ENCODE data around the gene GABPA. TPM values are rescaled to one million over a fixed set of nuclear protein-coding genes. Genes with fewer than 3 reads are reported as not detected.
A peak's percentile ranks its signal among the peaks of the same experiment; 100 is the strongest.

The GABPA gene
- total RNA-seq, 2 donors from 2014 or later: 14.9 to 35.9 TPM

- no peak overlapping the region for H3K27ac ChIP-seq
- H3K27me3 ChIP-seq (replicated peaks; ENCODE audit: insufficient read depth): no peaks in the 10 kb centered on the region
- H3K9me3 ChIP-seq: no peaks in the 10 kb centered on the region
- DNase-seq (ENCODE audit: low spot score) (no peak), ATAC-seq (ENCODE audit: insufficient number of reproducible peaks, low FRiP score, low read depth) (peak; percentile 6)
- no peak for TF ChIP-seq CTCF (IDR thresholded peaks at IDR 0.05)
- H3K4me3 ChIP-seq: no peak overlapping the region
- H3K4me1 ChIP-seq (ENCODE audit: control insufficient read depth in 1 of 2, low read depth in 2 of 2): no peaks in the 10 kb centered on the region
- H3K36me3 ChIP-seq: peaks cover 3% of the 10 kb centered on the region
These were observed 17.2 kb upstream of the GABPA start for GRCh38 chr21:25717491-25718147.

GRCh38 chr21:25721987-25722386 is 12.8 kb upstream of the GABPA start:
- no peaks in the 10 kb centered on the region for H3K9me3 ChIP-seq
- TF ChIP-seq CTCF (IDR thresholded peaks at IDR 0.05): no peak
- no peaks in the 10 kb centered on the region for H3K4me1 ChIP-seq (ENCODE audit: control insufficient read depth in 1 of 2, low read depth in 2 of 2)
- H3K27me3 ChIP-seq (replicated peaks; ENCODE audit: insufficient read depth): no peaks in the 10 kb centered on the region
- H3K27ac ChIP-seq: no peak overlapping the region
- ATAC-seq (ENCODE audit: insufficient number of reproducible peaks, low FRiP score, low read depth) (no peak), DNase-seq (ENCODE audit: low spot score) (no peak)
- peaks cover 23% of the 10 kb centered on the region for H3K36me3 ChIP-seq
- H3K4me3 ChIP-seq: no peak overlapping the region

GRCh38 chr21:25722631-25723030 is 12.1 kb upstream of the GABPA start:
- H3K27ac ChIP-seq: no peak overlapping the region
- no peak for TF ChIP-seq CTCF (IDR thresholded peaks at IDR 0.05)

GRCh38 chr21:25732091-25732760 is 2.5 kb upstream of the GABPA start:
- Histone ChIP-seq H3K27me3 (replicated peaks; ENCODE audit: insufficient read depth) (no peaks in the 10 kb centered on the region), H3K4me1 (ENCODE audit: control insufficient read depth in 1 of 2, low read depth in 2 of 2) (peaks cover 20 to 33% of the 10 kb centered on the region in 2 donors), H3K9me3 (no peaks in the 10 kb centered on the region), H3K36me3 (peaks cover 26% of the 10 kb centered on the region), H3K4me3 (no peak overlapping the region), H3K27ac (no peak overlapping the region)
- ATAC-seq (ENCODE audit: insufficient number of reproducible peaks, low FRiP score, low read depth): no peak
- DNase-seq (ENCODE audit: low spot score): no peak
- no peak for TF ChIP-seq CTCF (IDR thresholded peaks at IDR 0.05)

More at GRCh38 chr21:25722631-25723030, 12.1 kb upstream of the GABPA start:
- ATAC-seq (ENCODE audit: insufficient number of reproducible peaks, low FRiP score, low read depth): no peak
- H3K4me3 ChIP-seq: no peak overlapping the region
- DNase-seq (ENCODE audit: low spot score): no peak
- no peaks in the 10 kb centered on the region for H3K27me3 ChIP-seq (replicated peaks; ENCODE audit: insufficient read depth)
- no peaks in the 10 kb centered on the region for H3K9me3 ChIP-seq
- H3K36me3 ChIP-seq: peaks cover 26% of the 10 kb centered on the region
- H3K4me1 ChIP-seq (ENCODE audit: control insufficient read depth in 1 of 2, low read depth in 2 of 2): no peaks in the 10 kb centered on the region

- Histone ChIP-seq H3K27ac (peak overlapping the region; percentile 93 to 98), H3K4me3 (peak overlapping the region; percentile 93), H3K27me3 (replicated peaks; ENCODE audit: insufficient read depth) (no peaks in the 10 kb centered on the region), H3K4me1 (ENCODE audit: control insufficient read depth in 1 of 2, low read depth in 2 of 2) (peaks cover 20 to 35% of the 10 kb centered on the region in 2 donors), H3K9me3 (no peaks in the 10 kb centered on the region), H3K36me3 (peaks cover 11% of the 10 kb centered on the region)
- no peak for TF ChIP-seq CTCF (IDR thresholded peaks at IDR 0.05)
- ATAC-seq (ENCODE audit: insufficient number of reproducible peaks, low FRiP score, low read depth) (no peak), DNase-seq (ENCODE audit: low spot score) (no peak)
These were observed 716 bp upstream of the GABPA start for GRCh38 chr21:25733859-25734653.

Measured in thoracic aorta (tissue), 2 donors.